ENCODE results near the gene RPL10A.
A peak's percentile ranks its signal among the peaks of the same experiment; 100 is the strongest.

Gene RPL10A

DNA sequence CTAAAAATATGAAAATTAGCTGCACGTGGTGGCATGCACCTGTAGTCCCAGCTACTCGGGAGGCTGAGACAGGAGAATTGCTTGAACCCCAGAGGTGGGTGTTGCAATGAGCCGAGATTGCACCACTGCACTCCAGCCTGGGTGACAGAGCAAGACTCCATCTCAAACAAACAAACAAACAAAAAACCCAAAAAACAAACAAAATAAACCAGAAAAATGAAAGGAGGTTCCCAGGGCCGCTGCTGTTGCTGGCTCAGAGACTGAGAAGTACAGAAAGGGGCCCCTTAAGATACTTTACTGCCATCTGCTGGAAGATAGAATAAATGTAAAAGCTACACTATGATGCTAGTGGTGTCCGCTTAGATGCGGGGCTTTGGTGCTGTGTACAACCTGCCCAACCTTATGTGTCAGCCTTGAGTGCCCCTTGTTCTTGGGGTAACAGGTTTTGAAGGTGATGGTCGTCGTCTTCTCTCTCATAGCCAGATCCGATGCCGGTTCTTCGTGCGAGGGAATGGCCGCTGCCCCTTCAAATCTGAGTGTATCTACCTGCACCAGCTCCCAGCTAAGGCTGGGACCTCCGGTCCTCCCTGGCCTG is 18.8 kb upstream of the RPL10A start:
- DNase-seq = peak; percentile 69

DNA sequence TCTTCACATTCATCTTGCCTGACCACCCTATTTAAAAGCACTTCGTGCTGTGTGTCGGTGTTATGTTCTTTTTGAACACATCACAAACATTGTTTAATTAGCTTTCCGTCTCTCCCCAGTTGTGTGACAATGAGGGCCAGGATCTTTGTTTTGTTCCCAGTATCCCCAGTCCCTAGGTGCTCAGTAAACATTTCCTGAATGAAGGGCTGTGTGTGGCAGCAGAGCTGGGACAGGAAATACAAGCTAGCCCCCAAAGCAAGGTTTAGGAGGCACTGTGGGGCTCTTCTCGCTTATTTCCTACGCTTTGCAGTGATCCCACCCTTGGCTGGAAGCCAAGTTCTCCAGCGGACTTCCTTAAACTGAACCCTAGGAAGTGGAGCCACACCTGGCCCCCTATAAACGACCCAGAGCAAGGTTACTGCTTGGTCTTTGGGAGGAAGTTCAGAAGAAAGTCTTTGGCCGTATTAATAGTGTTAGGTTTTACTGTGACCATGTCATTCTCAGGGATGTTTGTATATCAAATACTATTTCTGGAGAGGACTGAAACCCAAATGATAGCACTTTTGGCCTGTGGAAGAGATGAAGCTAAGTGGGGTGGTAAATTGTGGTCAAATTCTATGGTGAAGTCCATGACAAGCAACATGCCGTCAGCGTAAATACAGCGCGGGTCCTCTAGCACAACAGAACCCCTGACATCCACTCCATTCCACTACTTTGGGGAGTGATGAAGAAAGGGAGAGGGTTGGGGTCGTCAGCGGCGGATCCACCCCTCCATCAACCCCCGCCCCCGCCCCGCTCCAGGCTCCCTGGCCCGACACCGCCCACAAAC is 16.6 kb upstream of the RPL10A start:
- DNase-seq = no peak

DNA sequence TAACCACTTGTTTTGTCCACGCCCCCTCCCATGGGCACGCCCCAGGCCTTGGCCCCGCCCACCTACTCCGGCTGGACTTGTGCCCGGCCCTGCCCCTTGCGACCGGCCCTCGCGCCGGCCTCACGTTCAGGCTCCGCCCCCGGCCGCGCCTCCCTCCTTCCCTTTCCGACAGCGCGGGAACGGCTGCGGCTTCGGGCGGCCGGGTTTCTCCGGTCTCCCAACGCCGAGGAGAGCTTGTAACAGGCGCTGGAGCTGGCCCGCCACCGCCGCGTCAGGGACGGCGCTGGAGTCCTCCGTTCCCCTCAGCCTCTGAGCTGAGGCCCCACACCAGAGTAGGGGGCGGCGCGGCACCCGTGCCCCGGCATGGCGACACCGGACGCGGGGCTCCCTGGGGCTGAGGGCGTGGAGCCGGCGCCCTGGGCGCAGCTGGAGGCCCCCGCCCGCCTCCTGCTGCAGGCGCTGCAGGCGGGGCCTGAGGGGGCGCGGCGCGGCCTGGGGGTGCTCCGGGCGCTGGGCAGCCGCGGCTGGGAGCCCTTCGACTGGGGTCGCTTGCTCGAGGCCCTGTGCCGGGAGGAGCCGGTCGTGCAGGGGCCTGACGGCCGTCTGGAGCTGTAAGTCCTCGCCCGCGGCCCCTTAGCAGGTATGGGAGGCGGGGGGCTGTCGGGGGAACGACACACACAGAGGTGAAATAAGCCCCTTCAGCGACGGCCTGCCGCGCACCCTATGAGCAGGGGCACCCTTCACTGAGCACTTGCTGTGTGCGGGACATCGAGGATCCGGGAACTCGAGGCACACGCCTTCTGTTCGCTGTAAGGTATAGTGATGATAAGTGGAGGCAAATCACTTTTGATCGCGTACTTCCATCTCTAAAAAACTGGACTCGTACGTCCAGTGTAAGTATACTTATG is 15.8 kb upstream of the RPL10A start, which contains the start of gene FANCE:
FANCE (plus strand) TSS at position 156 of the 908 bp plus-strand sequence; CDS start at position 364, 208 bp downstream.
- DNase-seq = peak; percentile 88

DNA sequence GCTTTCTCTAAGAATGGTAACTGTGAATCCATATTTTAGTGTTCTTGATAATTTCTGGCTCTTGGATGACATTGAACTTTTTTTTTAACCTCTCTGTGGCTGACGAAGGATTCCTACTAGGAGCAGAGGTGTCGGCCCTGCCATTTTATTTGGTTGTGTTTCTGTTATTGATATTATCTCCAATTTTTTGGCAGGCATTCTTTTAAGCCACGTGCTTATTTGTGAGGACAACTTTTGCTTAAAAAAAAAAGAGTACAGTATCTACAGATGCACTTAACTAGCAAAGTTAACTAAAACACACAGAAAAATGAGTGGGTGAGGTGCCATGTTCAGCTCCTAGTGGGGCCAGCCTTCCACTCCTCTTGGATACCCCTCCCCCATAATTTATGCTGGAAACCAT is 15.0 kb upstream of the RPL10A start:
- no peak for DNase-seq

DNA sequence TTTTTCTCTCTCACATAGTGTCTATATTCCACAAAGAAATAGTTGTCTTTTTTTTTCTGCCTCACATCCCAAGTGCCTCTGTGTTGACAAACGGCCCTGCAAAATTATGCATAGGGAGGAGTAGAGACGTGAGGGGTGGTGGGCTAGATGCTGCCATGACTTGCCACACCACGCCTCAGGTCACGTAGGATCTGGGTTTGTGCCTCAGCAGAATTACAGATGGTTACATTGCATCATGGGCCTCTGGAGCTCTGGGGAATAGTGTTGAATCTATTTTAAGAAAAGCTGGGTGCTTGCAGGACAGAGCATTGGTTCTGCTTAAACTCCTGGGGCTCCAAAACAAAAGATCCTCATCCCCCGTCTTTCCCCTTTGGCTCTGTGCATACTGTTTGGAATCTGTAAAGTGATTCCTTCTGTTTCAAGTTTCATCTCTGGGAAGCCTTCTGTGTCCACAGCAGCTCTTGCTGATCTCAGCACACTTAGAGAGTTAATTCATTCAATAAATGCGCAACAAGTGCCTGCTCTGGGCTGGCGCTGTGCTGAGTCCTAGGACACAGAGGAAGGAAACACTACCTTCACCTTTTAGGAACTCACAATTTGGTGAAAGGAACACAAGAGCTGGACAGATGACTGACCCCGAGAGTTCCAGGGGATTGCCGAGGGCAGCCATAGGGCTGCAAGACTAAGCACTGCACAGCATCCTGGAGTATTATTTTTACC is 13.7 kb upstream of the RPL10A start:
- no peak for DNase-seq

DNA sequence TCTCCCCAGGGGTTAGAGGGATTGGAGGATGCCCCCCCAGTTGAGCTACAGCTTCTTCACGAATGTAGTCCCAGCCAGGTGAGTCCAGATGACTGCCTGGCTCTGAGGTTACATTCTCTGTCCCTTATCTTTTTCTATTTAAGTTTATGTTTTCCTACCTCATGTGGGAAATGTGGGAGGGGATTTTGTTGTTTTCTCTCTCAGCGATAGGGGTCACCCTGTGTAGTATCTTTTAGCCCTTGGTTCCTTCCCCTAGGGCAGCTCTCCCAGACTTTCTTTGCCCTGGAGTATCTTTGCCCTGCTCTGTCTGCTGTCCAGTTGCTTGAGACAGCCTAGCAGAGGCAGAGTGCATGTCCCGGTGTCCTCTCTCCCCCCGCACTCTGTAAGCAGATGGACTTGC is 10.3 kb upstream of the RPL10A start:
- DNase-seq = no peak

DNA sequence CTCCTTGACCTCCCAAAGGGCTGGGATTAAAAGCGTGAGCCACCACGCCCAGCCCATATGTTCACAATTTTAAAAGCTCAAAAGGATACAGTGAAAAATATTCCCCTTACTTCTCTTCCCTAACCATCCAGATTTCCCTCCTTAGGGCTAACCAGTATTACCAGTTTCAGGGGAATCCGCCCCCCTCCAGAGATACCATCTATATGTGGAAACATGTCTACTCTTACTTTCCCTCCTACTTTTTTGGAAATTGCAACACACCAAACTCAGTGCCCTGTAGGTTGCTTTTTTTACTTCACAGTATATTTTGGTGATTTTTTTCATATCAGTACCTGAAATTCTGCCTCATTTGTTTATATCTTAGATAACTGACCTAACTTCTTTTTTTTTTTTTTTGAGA is 6.9 kb upstream of the RPL10A start:
- no peak for DNase-seq

DNA sequence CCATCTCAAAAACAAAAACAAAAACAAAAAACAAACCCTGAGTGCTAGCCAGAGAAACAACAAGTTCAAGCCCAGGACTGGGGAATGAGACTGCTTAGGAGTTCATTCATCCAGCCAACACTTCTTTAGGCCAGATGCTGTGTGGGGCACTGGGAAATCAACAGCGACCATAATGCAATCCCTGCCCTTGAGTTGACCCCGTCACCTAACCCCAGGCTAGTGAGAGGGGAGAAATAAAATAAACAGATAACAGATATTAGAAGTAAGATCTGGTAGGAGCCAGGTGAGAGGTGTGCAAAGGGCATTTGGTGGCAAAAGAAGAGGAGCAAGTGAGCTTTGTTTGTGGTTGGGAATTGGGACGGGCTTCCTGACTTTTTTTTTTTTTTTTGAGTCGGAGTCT is 4.9 kb upstream of the RPL10A start:
- no peak for DNase-seq

DNA sequence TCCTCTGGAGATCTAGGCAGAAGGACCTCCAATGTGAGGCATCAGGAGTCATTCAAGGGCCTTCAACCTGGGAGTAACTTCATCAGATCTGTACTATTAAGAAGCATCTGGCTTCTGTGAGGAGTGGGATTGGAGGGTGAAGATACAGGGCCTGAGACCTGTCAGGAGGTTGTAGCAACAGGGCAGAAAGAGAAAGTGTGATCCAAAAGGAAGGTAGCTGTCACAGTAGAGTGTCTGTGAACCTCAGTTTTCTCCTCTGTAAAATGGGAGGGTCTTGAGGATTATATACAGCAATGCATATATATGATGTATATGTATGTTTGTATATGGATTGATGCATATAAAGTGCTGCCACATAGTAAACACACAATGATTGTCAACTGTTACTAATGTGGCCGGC is 2.6 kb upstream of the RPL10A start:
- DNase-seq = no peak

DNA sequence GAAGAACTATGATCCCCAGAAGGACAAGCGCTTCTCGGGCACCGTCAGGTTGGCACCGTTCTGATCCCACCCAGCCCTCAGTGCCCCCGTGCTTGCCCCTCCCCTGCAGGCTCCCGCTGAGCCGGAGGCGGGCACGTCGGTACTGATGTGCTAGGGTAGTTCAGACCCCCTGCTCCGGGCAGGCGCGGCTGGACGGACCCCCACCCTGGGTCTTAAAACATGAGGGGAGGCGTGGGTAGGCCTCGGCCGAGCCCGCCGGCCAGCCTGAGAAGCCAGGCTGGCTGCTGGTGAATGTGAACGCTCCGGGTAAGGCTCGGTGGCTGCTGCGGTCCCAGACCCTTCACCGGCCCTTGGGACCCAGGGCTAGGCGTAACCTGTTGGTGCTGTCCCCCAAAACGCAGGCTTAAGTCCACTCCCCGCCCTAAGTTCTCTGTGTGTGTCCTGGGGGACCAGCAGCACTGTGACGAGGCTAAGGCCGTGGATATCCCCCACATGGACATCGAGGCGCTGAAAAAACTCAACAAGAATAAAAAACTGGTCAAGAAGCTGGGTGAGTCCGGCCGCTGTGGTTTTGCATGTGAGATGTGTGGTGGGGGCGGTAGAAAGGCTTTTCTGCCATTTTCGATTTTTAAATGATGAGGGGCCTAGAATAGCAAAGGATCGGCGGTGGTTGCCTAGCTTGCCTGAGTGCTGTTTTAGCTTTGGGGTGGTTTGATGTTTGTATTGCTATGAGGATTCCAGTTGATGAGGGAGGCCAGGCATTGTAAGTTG is 964 bp downstream of the RPL10A start:
- no peak for DNase-seq

DNA sequence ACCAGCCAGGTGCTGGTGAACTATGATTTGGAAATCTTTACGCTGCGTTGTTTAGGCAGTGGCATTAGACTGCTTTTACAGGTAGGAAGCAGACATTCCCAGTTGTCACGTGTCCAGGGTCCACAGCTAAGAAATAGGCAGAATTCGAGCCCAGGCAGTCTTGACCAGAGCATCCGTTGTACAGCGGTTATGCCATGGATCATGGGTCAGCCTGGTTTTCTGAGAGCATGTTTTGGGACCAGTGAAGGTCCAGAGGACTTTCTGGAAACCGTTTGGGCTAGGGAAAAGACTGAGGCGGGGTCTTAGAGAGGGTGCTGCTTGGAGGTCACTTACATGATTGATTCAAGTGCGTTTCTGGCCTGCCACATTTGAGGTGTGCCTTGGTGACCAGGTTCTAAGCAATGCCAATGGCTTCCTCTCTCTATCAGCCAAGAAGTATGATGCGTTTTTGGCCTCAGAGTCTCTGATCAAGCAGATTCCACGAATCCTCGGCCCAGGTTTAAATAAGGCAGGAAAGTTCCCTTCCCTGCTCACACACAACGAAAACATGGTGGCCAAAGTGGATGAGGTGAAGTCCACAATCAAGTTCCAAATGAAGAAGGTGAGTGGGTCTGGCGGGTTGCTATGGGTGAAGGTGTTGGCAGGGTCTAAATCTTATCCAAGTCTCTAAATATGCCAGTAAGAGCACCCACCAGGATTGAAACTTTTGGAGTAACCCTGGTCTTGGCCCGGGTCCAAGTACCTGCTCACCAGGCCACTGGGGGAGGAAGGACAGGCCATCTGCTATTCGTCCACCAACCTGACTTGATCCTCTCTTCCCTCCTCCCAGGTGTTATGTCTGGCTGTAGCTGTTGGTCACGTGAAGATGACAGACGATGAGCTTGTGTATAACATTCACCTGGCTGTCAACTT is 1.8 kb downstream of the RPL10A start:
- DNase-seq = no peak

DNA sequence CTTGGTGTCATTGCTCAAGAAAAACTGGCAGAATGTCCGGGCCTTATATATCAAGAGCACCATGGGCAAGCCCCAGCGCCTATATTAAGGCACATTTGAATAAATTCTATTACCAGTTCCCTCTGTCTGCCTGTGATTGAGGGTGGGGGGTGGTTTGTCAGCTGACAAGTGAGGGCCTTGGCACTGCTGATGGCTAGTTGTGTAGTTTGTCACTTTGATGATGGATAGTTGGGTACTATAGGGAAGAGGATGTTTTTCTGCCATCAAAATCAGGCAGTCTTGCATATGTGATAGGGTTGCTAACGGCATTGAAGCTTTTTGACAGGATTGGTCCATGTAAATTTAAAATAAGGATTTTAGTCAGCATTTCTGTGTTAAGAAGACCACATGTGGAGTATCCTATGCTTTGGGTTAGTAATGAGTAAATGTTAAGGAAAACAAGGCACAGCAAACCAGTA is 2.5 kb downstream of the RPL10A start:
- DNase-seq = no peak

DNA sequence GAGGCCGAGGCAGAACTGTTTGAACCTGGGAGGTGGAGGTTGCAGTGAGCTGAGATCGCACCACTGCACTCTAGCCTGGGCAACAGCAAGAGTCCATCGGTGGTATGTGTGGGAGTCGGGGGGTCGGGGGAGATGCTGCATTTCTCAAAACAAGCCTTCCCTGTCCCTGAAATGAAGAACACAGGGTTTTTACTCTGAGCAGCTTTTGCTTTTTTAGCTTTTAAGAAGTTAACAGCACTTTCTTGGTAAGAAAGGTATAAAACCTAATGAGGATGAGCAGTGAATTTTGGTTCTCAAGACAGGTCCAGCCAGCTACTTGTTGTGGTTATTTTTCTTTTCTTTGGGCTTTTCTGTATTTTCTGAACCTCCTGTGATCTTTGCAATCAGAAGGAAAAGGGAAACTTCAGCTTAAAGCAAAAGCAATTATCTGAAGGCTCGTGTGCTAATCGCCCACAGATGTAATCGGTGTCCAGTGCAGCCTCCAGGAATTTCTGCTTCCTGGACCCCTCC is 3.7 kb downstream of the RPL10A start:
- DNase-seq = no peak

DNA sequence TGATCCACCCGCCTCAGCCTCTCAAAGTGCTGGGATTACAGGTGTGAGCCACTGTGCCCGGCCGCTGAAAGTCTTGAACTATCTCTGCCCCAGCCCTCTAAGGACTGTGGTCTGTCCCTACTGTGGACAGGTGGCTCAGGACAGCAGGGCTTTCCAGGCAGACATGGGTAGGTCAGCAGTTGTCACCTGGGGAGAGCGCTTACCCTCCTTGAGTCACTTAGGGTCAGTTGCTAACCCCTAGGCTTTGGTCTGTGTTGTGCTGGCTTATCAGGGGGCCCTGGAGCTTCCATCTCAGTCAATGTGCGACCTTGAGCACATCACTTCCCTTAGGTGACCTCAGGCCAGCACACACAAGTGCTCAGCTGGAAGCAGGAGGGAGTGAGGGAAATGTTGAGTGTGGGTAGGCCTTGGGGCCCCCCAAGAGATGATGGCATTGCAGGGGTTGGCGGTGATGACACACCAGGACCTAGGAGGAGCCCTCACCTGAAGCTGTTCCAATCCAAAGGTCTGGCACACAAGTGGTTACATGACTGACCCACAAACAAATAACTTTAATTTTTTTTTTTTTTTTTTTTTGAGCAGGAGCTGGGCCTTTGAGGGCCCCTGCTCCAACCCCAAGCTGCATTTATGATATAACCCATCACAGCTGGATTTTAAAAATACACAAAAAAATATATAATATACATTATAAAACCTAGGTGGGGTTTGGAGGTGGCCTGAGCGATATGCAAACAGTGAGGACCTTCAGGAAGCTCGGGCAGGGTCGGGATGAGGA is 5.1 kb downstream of the RPL10A start:
- DNase-seq = no peak

DNA sequence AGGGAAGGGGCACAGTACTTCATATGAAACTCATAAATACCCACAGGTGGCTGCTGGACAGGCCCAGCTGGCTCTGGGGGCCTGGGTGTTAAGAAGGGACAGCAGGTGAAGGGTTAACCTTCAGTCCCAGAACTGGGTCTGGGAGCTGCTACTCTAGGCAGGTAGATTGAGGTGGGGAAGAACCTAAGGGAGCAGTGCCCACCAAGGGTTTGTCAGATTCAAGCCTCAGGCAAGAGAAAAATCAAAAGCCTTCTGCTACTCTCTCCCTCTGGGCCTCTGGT is 5.6 kb downstream of the RPL10A start:
- DNase-seq = no peak

DNA sequence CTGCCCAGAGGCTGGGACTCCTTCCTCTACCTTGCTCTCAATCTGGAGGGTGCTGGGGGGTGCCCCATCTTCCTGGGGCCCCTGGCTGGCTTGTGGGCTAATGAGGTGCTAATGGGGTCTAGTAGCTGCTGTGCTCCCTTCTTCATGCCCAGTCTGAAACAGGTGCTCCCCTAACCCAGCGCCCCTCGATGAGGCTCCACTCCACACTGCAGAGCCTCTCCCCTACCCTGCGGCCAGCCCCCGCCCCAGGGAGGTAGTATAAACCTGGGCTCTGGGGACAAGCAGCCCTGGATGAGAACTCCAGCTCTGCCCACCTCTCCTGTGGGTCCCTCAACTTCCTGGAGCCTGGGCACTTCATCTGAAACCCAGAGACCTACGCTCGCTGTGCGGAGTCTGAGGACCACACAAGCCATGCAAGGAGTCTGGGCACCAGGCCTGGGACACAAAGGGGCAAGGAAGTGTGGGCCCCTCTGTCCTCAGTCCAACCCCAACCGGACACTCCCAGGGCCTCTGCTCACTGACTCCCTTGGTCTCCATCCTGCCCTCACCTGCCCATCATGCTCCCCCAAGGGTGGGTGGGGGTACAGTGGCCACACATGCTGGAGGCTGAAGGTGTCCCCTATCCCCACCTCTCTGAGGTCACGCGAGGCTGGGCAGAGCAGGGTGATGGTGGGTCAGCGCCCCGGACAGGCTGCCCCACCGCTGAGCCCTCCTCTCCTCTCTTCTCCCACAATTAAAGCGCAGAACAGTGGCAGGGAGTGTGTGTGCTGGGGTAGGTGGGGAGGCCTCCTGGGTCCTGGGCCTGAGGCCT is 6.1 kb downstream of the RPL10A start:
- no peak for DNase-seq

DNA sequence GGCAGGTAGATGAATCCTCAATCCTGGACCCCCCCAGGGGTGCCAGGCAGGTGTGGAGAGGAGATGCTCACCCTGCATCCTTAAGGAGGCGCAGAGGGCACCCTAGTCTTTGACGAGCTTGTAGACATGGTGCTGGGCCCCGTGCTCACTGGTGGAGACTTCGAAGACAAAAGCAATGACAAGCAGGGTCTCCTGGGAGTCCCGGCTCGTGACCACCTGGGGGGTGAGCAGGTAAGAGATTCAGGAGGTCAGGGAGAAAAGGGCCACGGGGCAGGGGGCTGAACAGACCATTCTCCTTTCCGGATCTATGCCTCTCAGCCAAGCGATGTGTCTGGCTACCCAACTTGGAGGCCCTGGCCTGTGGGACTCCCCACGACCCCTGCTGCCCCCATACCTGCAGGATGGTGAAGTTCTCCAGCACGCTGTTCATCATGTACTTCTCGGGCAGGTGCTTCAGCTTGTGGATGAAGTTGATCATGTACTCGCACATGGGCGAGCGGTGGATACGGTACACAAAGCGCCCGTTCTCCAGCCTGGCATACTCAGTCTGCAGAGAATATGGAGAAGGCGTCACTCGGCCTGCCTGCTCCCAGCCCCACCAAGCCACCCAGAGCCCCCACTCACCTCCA is 6.9 kb downstream of the RPL10A start:
- no peak for DNase-seq

DNA sequence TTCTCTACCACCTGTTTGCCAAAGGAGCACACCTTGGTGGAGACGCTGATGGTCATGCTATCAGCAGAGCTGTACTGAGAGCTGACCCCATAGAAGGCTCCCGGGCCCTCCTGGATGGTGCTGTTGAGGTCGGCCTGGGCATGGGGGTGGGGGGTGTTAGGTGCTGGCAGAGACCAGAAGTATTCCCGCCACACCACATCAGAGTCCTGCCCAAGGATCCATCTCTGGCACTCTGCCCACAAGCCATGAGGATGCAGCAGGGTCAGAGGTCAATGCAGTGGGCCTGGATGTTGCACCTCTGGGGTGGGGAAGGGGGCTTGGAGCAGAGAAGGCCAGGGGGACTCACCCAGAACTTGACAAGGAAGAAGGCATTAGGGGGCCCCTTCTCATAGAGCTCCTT is 7.4 kb downstream of the RPL10A start:
- DNase-seq = no peak
